Right lobe of liver (tissue), 6 donors: Measurements from ENCODE around the gene KIRREL3. TPM values are rescaled to one million over a fixed set of nuclear protein-coding genes. Genes with fewer than 3 reads are reported as not detected.

Experiments
- ATAC-seq, 4 donors: fragments of 200-7000 bp; cut with Tn5 transposase; one replicate each; pipeline ENCODE4 v1.9.1; 2020; ENCODE audit warnings: mild to moderate bottlenecking in 4 of 4, moderate library complexity in 4 of 4
- DNase-seq, 3 donors: peaks; one replicate each; pipeline ENCODE4 v3.0.0-alpha.2; 2020
- H3K27ac ChIP-seq, 3 donors: fragments of 200-600 bp; one replicate each; pipeline ENCODE4 v1.8.0; 2022
- H3K27me3 ChIP-seq, 2 donors: fragments of 200-600 bp; one replicate each; pipeline ENCODE4 v1.8.0; 2022
- H3K36me3 ChIP-seq, 4 donors: fragments of 200-600 bp; sonication (generic) in 1 of 4; one replicate each; pipeline versions ENCODE4 v1.5.1 to v1.8.0; 2017 to 2022; ENCODE audit warnings: control low read depth in 1 of 4
- H3K4me1 ChIP-seq, 4 donors: fragments of 200-600 bp; sonication (generic) in 1 of 4; one replicate each; pipeline versions ENCODE4 v1.5.1 to v1.8.0; 2017 to 2022; ENCODE audit warnings: control low read depth in 1 of 4
- H3K4me3 ChIP-seq, 3 donors: fragments of 200-600 bp; one replicate each; pipeline ENCODE4 v1.8.0; 2022
- H3K9me3 ChIP-seq, 4 donors: fragments of 200-600 bp; sonication (generic) in 1 of 4; one replicate each; pipeline versions ENCODE4 v1.5.1 to v1.8.0; 2017 to 2022; ENCODE audit warnings: control low read depth in 1 of 4
- POLR2A ChIP-seq: fragments of 450-650 bp; IDR thresholded peaks from one replicate; pipeline ENCODE4 v1.6.1; 2017; ENCODE audit warnings: antibody characterized with exemption, mild to moderate bottlenecking
- WGBS: methylation state at CpG from one replicate; pipeline ENCODE4 v1.1.6; 2018; ENCODE audit warnings: low coverage, low lambda C conversion rate; ENCODE audit not compliant: insufficient coverage; ENCODE audit errors: missing lambda C conversion rate; 5-methylcytosine and 5-hydroxymethylcytosine counted together
- intact Hi-C, 2 donors: fragments of 100-400 bp; cut with DNase I; formaldehyde crosslinking; loops; one replicate each; pipeline versions ENCODE4 v1.11.2 to v1.14.1; 2022
- total RNA-seq, 6 experiments: library from RNA; depleted of rRNA in 2 of 6; stranded (reverse); fragments of >200 nt in 2 of 6; fragmentation: NEBNext Ultra II Directional in 3 of 6; extraction: Animal tissue kit (Norgen Biotek cat#: 25700) in 3 of 6; gene quantifications; one replicate each; pipeline versions ENCODE4 v1.1.0 to v1.2.4, GENCODE V29; 2016 to 2023
- TF ChIP-seq, protein P1 (sequence below), 4 donors: fragments of 200-600 bp in 3 of 4; fragments of 450-650 bp in 1 of 4; IDR thresholded peaks; one replicate each; pipeline versions ENCODE4 v1.5.1 to v1.8.0; 2016 to 2022; ENCODE audit warnings: antibody characterized with exemption in 4 of 4, mild to moderate bottlenecking in 2 of 4
- donor health status: DM: no; HTN: yes; CAD: no.
- donor health status: DM: no; HTN: no; CAD: no.
- donor health status: DM: no; HTN: no; CAD: no.
- donor health status: DM: no; HTN: yes; CAD: no.
- donor health status: DM: no; HTN: yes; CAD: no.

Gene KIRREL3
- total RNA-seq, 6 experiments from 2014 or later, result not detected

DNA sequence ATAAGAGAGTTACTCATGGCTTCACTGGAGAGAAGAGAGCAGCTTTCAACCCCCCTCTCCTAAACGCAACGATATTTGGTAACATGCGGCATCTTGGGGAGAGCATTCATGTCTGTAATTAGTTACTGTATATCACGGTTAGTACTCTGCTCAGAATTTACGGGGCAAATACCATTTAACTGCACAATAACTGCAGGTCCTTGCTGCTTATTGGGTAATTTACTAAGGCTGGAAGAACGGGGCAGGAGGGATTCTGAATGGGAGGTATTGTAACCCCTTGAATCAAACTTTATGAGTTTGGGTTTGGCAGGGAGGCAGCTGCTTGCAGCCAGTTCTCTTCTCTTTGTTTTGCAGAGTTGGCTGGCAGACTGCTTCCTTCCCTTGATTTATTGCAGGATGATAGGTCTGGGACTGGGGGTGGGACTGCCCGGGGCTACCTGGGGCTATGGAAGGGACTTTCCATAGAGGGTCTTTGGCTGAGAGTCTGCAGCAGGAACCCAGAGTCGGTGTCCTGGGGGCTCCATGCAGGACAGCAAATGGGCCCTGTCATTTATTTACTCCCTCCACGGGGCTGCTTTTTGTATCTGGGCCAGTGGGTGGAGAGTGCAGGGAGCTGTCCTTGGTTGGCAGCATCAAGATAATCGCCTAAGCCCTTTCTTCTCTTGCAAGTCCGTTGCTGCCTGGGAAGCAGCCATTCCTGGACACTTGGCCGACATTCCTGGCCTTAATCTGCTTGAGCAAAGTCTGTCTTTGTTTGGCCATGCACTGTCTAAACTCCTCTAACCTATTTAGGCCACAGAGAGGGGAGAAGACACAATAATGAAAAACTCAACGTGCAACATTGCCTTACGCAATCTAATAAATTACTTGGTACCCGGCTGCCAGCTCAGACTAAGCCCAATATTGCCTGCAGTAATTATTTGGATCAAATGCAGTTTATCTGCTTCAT is 456.2 kb downstream of the KIRREL3 start:
- Histone ChIP-seq H3K4me3 (no peak overlapping the region), H3K27ac (no peak overlapping the region), H3K4me1 (no peaks in the 10 kb centered on the region), H3K27me3 (no peaks in the 10 kb centered on the region), H3K36me3 (no peaks in the 10 kb centered on the region), H3K9me3 (no peaks in the 10 kb centered on the region)
- intact Hi-C loops, result no loop called here
- TF ChIP-seq, protein P1, sequence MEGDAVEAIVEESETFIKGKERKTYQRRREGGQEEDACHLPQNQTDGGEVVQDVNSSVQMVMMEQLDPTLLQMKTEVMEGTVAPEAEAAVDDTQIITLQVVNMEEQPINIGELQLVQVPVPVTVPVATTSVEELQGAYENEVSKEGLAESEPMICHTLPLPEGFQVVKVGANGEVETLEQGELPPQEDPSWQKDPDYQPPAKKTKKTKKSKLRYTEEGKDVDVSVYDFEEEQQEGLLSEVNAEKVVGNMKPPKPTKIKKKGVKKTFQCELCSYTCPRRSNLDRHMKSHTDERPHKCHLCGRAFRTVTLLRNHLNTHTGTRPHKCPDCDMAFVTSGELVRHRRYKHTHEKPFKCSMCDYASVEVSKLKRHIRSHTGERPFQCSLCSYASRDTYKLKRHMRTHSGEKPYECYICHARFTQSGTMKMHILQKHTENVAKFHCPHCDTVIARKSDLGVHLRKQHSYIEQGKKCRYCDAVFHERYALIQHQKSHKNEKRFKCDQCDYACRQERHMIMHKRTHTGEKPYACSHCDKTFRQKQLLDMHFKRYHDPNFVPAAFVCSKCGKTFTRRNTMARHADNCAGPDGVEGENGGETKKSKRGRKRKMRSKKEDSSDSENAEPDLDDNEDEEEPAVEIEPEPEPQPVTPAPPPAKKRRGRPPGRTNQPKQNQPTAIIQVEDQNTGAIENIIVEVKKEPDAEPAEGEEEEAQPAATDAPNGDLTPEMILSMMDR (IDR thresholded peaks at IDR 0.05), result no peak
- no peak for TF ChIP-seq POLR2A
- ATAC-seq (no peak), DNase-seq (no peak)
- WGBS, result 34% methylated on average over 14 of the region's 15 CpGs

DNA sequence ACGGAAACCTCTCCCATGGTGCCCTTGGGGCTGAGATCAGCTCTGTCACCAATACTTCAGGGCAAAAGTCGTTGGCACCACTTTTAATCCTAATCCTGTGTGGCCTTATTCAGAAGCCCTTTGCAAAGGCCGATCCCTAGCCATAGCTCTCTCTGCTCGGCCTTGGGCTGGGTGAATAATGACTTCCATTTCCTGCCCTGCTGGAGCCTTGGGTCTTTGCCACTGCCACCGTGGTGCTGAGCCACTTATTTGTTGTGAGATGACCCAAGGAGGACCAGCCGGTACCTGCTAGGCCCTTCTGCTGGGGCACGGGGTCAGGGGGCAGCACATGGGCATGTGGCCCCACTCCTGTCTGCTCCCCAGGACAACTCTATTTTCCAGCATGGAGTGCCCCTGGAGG is 456.9 kb downstream of the KIRREL3 start:
- Histone ChIP-seq H3K36me3 (no peaks in the 10 kb centered on the region), H3K4me3 (no peak overlapping the region), H3K4me1 (no peaks in the 10 kb centered on the region), H3K27ac (no peak overlapping the region), H3K27me3 (no peaks in the 10 kb centered on the region), H3K9me3 (no peaks in the 10 kb centered on the region)
- intact Hi-C loops, result no loop called here
- TF ChIP-seq, protein P1 (IDR thresholded peaks at IDR 0.05), result no peak
- TF ChIP-seq POLR2A, result no peak
- DNase-seq, result no peak
- WGBS, result 31% methylated on average over 5 of the region's 7 CpGs
- no peak for ATAC-seq

DNA sequence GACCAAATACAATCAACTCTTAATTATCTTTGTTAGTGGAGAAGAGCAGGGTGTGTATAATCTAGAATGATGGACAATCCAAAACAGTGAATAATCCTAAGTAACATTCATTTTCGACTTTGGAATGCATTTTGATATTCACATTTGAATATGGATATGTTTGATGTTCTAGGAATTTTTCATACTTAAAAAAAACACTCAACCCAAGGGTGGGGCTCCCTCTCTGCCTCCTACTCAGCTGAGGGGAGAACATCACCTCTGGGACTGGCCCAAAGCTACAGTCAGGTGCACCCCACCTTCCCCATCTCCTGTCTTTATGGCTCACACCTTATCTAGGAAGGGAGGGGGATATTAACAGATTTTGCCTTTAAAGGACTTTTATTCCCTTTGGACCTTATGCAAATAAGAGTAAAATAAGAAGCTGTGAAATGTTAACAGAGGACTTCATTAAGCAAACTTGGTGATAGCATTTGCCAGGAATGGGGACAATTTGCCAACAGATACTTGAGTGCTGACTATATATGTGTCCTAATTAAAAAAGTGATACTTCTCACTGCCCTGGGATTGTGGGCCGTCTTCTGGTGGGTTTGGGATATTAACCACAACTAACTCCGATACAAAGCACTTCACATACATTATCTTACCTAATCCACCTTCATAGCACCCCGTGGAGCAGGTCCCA is 458.1 kb downstream of the KIRREL3 start:
- Histone ChIP-seq H3K27me3 (no peaks in the 10 kb centered on the region), H3K4me1 (no peaks in the 10 kb centered on the region), H3K27ac (no peak overlapping the region), H3K36me3 (no peaks in the 10 kb centered on the region), H3K9me3 (no peaks in the 10 kb centered on the region), H3K4me3 (no peak overlapping the region)
- TF ChIP-seq, protein P1 (IDR thresholded peaks at IDR 0.05), result no peak
- TF ChIP-seq POLR2A, result no peak
- ATAC-seq, result no peak
- intact Hi-C loops, result no loop called here
- no peak for DNase-seq
- 33% methylated on average over 4 of the region's 4 CpGs for WGBS

DNA sequence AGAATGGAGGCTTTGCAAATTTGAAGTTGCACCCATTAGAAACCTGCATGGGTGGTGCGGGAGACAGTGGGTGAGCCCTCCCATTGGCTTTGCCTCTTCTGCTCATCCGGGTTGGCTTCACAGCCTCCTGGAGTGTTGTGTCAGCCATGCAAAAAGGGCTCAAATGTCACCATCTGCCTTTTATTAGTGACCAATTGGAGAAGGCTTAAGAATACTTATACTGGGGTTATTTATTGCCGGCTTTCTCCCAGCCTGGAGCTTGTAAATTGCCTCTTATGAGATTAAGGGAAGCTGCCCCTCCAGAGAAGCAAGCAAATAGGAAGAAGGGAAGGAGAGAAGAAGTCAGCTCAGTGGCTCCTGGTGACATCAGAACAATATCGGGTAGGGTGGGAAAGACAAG is 462.5 kb downstream of the KIRREL3 start:
- H3K4me1 ChIP-seq, result no peaks in the 10 kb centered on the region
- H3K4me3 ChIP-seq, result no peak overlapping the region
- no peak overlapping the region for H3K27ac ChIP-seq
- H3K9me3 ChIP-seq, result no peaks in the 10 kb centered on the region
- intact Hi-C loops, result no loop called here
- H3K27me3 ChIP-seq, result no peaks in the 10 kb centered on the region
- TF ChIP-seq, protein P1 (IDR thresholded peaks at IDR 0.05), result no peak
- no peak for TF ChIP-seq POLR2A
- WGBS, result 25% methylated on average over 3 of the region's 4 CpGs
- H3K36me3 ChIP-seq, result no peaks in the 10 kb centered on the region
- ATAC-seq (no peak), DNase-seq (no peak)
